Activated T-cell treated with anti-CD3 and anti-CD28 coated beads for 1 hour (primary cell): ENCODE data around the gene CPLANE2.
"Not testable (repeated sequence)": the region's sequence is repeated elsewhere in the genome, so short reads cannot be mapped to it uniquely, and the experiment has no call there.

Experiments
- DNase-seq: peaks from one replicate; pipeline ENCODE4 v3.0.0-alpha.2; 2020; ENCODE audit warnings: low read depth

Gene CPLANE2, protein sequence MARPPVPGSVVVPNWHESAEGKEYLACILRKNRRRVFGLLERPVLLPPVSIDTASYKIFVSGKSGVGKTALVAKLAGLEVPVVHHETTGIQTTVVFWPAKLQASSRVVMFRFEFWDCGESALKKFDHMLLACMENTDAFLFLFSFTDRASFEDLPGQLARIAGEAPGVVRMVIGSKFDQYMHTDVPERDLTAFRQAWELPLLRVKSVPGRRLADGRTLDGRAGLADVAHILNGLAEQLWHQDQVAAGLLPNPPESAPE

DNA sequence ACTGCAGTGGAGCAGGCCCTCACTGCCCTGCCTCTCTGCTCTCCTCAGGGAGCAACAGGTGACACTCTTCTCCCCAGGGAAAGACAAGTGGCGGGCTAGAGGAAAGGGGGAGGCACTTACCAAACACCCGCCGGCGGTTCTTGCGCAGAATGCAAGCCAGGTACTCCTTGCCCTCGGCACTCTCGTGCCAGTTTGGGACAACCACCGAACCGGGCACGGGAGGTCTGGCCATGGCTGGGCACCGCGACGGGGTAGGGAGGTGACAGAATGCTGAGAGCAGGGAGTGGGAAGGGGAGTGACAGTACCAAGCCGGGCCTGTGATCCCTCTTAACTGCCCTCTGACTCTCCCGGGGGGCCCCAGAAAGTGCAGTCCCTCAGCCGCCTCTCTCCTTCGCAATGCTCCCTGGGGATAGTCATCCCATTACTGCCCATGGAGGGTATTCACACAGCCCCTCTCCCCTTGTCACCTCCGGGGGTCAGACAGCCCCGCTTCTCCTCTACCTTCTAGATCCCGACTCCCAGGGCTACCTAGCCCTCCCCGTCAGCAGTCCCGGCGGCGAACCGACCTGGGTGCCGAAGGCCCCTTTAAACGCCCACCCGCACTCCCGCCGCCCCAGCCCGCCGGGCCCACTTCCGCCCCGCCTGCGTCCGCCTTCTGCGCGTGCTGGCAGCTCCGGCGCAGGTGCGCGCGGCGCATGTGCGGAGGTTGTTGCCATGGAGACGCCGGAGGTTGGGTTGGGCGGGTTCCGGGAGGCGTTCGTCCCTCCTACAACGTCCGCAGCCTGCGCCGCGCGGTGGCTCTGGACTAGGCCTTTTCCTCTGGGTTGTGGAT, at the start of gene CPLANE2:
CPLANE2 (minus strand) TSS at position 673 of the 832 bp plus-strand sequence; CDS start at position 232, 441 bp downstream.
- peak; percentile 93 for DNase-seq

DNA sequence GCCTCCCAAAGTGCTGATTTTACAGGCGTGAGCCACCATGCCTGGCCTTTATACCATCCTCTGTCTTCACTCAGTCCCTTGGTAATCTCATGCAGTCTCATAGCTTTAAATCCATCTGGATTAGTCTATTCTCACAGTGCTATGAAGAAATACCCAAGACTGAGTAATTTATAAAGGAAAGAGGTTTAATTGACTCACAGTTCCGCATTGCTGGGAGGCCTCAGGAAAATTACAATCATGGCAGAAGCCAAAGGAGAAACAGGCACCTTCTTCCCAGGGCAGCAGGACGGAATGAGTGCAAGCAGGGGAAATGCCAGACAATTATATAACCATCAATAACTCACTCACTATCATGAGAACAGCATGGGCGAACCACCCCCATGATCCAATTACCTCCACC, 49.1 kb upstream of the CPLANE2 start:
- no peak for DNase-seq

DNA sequence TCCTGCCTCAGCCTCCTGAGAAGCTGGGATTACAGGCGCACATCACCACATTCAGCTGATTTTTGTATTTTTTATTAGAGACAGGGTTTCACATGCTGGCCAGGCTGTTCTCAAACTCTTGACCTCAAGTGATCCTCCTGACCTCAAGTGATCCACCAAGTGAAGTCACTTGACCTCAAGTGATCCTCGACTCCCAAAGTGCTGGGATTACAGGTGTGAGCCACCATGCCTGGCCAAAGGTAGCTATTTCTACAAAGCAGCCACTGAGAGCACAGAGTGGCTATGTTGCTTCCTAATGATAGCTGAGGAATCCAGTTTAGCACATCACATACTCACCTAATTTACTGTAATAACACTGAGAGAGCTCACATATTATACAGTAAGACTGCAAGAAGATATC, 44.8 kb upstream of the CPLANE2 start:
- DNase-seq, result no peak

DNA sequence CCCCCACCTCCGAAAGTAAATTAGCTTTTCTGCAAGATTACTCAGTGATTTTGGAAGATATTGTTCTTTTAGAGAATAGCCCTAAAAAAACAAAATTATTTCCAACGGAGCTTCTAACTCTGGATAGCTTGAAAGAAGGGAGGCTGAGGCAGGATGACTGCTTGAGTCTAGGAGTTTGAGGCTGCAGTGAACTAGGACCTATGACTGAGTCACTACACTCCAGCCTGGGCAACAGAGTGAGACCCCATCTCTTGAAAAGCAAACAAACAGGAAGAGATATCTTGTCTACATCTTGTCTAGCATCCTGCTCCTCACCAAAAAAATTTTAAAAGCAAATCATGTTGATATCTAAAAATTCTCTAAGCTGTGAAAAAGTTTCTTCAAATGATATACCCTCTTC, 42.2 kb upstream of the CPLANE2 start:
- no peak for DNase-seq

DNA sequence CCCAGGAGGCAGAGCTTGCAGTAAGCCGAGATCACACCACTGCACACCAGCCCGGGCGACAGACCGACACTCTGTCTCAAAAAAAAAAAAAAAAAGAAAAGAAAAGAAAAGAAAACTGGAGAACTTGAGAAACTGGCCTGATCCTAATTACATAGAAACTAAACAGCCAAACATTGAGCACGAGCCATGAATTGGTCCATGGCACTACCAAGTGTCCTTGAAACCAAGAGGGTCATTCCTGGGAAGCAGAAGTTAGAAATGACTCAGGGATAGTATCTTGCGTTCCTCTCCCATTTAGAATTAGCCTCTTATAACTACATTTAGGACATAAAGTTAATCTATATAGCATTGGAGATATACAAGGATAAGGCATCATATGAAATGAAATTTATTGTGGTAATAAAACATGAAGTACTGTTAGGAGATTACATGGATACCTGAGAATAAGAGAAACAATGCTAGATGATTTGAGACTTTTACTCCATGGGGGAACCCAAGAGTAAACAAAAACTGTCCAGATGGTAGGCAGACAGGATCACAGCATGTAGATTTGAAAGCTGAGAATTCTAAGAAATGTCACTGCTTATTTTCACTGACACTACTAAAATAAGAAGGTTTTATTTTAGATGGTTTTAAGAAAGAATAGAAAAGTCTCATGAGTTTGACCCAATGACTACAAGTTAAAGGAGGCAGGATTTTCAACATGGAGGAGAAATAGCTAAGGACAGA, 39.5 kb upstream of the CPLANE2 start:
- DNase-seq, result no peak

DNA sequence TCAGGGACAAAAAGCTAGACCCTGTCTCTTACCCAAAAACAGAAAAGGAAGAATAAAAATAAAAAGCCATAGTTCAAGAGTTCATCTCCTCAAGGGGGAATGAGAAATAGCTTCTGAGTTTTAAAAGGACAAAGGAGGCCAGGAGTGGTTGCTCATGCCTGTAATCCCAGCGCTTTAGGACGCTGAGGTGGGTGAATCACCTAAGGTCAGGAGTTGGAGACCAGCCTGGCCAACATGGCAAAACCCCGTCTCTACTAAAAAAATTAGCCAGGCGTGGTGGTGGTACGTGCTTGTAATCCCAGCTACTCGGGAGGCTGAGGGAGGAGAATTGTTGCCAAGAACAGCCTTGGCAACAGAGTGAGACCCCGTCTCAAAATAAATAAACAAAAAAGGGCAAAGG, 38.6 kb upstream of the CPLANE2 start:
- DNase-seq, result no peak

DNA sequence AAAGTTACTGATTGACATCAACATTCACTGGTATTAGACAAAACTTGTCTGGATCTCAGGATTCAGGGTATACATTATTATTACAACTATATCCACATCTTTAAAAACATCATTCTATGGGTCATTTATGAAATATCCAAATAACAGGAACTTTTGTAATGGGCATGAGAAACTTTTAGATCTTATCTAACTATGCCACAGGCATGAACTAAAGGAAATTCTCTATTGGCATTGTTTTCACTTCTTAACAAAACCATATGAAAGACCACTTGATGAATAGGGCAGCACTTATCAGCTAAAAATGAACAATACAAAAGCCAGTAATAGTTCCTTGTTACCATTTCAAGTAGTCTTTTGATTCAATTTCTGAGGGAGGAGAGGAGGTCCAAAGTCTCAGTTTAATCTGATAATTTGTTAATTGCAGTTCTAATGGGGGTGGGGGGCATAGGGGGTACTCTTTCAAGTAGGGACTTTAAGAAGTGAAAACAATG, 30.8 kb upstream of the CPLANE2 start:
- no peak for DNase-seq

DNA sequence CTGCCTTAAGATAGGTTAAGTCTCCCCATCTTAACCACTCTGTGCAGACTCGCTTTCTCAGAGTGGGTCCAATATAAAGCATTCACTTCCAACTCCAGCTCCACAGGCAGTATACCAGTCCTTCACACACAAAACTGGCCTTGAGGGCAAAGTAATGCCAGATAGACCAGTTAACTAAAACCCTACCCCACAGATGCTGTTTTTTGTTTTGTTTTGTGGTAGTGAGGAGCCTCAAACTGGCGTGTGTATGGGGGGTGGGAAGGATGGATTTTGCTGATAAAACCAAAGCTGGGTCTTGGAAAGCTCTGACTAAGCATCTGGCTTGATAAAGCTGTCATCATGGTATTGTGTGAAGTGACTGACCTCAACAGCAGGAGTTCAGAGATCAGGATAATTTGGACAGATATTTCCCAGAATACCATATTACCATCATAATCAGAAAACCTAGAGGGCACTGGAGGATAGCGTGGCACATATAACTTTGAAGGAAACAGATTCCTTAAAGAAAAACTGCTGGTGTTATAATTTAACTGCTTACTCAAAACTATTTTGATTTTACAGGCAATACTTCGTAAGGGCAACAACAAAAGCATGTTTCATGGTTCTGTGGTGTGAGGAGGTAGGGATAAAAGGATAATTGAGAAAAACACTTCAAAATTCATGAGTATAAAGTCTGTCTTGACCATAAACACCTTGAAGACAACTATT, 29.6 kb upstream of the CPLANE2 start:
- no peak for DNase-seq

DNA sequence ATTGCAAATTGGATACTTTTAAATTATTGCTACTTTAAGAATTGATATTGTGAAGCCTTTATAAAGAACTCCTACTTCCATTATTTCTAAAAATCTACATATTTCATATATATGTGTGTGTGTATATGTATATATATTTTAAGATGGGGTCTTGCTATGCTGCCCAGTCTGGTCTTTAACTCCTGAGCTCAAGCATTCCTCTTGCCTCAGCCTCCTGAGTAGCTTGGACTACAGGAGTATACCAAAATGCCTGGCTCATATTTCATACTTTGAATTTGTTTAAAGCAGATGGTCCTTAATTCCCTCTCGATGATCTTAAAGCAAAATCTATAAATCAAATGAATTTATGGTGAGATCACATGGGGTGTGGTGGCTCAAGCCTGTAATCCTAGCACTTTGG, 25.1 kb upstream of the CPLANE2 start:
- DNase-seq, result no peak

DNA sequence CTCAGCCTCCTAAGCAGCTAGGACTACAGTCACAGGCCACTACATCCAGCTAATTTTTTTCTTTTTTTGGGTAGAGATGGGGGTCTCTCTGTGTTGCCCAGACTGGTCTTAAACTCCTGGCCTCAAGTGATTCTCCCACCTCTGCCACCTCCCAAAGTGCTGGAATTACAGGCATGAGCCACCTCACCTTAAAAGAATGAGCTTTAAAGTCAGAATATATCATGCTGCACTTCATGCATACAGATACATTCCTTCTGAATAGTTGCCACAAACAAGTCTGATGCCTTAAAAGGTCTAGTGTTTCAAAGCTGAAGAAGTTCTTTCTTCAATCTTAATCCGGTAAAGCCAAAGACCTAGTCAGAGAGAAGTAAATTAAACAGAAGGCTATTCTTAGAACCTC, 23.8 kb upstream of the CPLANE2 start:
- DNase-seq, result no peak

DNA sequence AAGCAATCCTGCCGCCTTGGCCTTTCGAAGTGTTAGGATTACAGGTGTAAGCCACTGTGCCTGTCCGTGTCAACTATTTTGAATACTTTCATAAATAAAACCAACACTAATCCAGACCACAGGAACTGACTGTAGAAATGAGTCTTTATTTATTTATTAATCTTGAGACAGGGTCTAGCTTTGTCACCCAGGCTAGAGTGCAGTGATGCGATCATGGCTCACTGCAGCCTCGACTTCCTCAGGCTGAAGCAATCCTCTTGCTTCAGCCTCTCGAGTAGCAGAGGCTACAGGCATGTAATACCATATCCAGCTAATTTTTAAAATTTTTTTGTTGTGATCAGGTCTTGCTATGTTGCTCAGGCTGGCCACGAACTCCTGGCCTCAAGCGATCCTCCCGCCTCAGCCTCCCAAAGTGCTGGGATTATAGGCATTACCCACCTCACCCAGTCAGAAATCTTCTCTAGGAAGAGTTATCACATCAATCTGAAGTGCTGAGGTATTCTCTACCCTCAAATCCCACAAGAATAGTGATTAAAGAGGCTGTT, 21.7 kb upstream of the CPLANE2 start:
- DNase-seq, result no peak

DNA sequence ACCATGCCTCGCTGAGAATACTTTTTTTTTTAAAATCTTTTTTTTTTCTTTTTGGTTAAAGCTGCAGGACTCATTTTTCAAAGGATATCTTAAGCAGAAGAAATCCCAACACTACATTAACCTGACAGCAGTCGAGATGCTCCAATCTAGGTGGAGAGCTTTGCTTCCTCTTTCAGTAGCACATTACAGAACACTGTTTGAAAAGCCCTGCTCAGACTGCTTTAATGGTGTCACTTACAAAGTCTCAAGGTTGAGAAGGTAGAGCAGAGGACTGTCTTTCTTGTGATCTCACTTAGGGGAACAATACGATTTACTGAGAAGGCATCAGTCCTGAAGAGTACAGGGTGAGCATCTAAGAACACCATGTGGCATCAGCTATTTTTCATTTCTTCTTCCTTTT, 21.0 kb upstream of the CPLANE2 start:
- DNase-seq, result no peak

DNA sequence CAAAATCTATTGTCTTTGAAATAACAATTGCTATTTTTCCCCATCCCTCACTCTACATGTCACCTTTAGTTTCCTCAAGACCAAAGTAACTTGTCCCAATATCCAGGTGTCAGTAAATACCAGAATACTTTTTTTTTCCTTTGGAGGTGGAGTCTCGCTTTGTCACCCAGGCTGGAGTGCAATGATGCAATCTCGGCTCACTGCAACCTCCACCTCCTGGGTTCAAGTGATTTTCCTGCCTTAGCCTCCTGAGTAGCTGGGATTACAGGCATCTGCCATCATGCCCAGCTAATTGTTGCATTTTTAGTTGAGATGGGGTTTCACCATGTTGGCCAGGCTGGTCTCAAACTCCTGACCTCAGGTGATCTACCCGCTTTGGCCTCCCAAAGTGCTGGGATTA, 20.6 kb upstream of the CPLANE2 start:
- DNase-seq, result not testable (repeated sequence)

DNA sequence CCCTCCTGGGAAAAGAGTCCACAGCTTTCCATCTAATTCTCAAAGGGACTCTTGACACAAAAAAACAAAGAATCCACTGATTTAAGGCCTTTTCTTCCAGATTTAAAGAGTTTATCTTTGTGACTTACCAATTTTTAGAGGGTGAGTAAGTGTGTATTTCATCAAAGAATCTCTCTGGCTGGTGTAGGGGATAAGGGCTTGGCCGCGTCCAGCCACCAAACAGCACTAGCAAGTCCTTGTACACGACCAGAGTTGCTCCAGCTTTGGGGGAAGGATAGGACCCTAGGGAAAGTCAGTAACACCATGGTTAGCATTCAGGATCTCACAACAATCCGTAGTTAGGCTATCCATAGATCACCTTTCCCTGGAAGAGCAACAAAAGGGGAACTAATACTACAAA, 19.5 kb upstream of the CPLANE2 start:
- no peak for DNase-seq

DNA sequence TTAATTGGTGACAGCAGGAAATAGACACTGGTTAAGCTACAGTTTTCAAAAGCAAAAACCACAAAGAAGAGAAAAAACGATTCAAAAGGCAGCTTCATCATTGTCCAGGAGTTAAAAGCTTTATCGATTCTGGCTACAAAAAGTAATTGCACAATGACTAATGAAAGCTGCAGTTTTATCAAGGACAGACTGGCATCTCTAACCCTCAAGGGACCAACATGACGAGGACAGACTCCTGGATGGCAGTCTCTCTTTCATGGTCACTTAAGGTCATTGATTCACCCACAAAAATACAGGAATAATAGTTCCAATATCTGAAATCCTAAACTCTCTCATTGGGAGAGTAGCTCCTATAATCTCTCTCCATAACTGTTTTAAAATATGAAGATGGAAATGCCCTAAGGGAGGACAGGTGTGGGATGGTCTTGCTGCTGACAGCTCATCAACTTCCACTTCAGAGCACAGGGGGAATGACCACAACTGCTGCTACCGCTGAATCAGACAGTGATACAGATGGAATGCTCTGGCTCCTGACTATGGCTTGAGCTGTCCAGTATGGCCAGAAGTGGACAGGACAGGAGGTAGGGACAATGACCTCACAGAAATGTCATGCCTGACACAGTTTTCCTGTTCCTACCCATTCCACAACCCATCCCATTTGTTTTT, 17.4 kb upstream of the CPLANE2 start:
- no peak for DNase-seq

DNA sequence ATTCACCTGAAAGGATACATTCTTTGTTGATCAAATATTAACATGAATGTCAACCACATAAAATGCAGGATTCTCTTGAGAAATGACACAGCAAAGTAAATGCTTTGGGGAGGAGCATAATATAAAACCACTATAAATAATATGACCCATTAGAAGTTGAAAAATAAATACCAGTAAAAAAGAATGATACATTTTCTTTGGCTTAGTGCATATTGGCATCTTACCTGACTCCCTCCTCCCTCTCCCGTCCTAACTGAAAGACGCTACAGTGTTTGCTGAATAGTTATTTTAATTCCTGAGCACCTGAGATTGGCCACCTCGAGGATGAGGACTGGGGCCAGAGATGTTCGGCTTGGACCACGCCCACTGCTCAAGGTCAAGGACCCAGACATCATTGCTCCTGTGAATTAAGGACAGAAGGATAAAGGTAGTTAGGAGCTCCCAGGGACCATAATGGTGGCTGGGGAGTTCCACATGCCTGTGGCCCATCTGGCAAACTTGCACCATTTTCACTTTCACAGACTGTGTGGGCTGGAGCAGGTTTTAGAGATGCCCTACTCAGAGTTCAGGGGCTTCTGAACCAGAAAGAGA, 16.4 kb upstream of the CPLANE2 start:
- DNase-seq, result no peak

DNA sequence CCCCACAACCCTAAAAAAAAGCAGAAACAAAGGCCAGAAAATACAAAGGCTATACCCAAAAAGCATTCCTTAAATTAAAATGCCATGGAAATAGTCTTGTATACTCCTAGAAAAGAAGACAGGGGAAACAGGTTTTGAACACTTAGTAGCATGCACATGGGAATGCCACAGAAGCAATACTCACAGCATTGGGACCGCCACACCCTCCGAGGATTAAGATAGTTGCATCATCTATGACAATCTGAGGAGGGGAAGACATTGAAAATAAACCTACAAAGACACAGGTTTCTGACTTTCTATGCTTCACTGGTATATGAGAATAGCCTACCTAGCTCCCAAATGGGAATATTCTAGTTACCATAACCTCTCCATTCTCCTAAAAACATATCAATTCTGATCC, 15.9 kb upstream of the CPLANE2 start:
- no peak for DNase-seq

DNA sequence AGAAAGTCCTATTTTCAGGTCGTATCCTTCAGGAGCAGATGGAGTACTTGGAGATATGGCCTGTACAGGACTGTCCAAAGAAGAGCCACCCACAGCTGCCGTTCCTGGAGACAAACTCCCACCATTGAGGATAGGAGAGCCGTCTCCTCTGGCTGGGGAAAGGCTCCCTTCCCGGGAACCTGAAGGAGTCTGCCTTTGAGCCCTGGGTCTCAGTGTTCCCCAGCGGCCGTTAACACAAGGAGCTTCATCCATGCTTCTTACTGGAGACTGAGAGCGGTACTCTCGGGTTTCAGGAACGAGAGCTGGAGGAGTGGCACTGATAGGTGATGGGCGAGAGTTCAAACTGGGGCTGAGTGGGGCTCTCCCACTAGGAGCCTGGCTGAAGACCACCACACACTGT, 14.4 kb upstream of the CPLANE2 start:
- DNase-seq, result no peak

DNA sequence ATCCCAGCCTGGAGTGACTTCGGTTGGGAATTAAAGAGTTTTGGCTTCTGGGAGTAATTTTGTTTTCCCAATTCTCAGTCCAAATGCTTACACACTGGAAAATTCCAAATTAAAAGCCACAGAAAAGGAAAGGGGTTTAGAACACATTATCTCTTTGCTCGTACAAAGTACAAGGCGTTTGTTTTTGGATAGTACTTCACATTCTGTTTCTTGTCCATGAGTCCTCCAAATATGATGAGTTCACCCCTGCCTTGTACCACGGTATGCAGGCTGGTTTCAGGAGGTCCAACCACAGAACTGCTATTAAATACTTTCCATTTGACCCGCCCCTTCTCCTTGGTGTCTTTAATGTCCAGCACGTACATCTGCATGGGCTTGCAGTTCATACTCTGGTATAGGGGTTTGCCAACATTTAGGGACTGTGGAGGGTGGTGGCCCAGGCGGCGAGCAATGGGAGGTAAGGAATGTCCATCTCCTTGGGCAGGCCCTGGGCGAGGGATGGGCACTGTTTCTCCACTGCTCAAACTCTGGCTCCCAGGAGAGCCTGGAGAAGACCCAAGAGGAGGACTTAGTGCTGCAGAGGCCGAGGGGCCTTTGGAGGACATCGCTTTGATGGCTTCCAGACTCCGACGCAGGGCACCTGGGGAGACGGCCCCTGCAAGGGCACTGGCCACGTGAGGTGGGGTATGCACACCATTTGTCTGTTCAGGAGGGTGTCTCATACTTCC, 13.7 kb upstream of the CPLANE2 start:
- DNase-seq, result no peak

DNA sequence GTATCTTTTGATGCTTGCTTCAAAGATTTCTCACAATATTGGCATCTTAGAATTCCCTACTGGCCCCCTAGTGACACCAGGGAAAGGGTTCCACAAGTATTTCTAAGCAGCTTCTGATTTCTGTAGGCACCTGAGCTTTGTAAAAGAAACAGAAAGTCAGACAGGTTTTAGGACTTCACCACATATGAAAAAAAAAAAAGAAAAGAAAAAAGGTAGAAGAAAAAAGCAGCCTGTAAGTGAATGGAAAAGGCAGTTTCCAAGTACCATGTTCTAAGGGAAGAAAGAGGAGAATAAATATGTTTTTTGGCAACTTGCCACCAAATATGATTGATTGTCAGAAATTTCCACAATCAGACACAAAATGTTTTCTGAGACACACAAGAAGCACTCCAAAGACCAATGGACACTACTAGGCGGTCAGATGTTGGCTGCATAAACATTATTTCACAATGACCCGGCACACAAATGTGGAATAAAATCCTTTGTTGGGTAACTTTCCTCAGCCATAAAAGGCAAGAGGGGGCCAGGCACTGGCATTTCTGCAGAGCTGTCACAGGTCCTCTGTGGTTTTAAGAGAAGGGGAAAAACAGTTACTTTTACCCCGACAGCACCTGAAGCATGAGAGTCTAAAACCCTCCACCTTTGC, 12.7 kb upstream of the CPLANE2 start:
- no peak for DNase-seq
